NCI-H524 (cell line): ENCODE data around the gene KLF2.

Source experiments
- DNase-seq, 2 experiments: peaks; one replicate each; lab custom pipeline; 2025; lab: John Stamatoyannopoulos, UW

Gene KLF2

DNA sequence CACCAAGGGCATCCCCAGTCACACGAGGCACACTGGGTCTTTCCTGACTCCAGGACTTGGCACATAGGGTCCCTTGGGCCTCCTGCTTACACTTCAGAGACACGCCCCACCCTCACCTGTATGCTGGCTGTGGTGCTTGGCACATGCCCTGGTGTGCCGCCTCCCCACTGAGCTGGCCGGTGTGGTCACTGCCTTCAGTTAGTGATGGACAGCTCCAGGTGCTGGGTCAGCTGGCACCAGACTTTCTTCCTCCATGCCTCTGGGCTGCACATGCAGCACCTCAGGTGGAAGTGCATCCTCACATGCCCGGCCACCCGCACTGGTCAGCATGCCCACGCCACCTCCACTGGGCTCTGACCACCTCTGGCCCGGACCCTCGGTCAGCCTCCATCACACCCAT is 52.9 kb downstream of the KLF2 start:
- DNase-seq = no peak
